GM18517 (cell line): ENCODE data around the gene KLK7.
"Not testable (repeated sequence)": the region's sequence is repeated elsewhere in the genome, so short reads cannot be mapped to it uniquely, and the experiment has no call there.

Source experiments
- ATAC-seq: cut with Tn5 transposase; IDR thresholded peaks from one replicate; pipeline ENCODE4 v1.9.1; 2021; ENCODE audit warnings: mild to moderate bottlenecking, moderate library complexity; ENCODE audit not compliant: unreplicated experiment

KLK7 gene

DNA sequence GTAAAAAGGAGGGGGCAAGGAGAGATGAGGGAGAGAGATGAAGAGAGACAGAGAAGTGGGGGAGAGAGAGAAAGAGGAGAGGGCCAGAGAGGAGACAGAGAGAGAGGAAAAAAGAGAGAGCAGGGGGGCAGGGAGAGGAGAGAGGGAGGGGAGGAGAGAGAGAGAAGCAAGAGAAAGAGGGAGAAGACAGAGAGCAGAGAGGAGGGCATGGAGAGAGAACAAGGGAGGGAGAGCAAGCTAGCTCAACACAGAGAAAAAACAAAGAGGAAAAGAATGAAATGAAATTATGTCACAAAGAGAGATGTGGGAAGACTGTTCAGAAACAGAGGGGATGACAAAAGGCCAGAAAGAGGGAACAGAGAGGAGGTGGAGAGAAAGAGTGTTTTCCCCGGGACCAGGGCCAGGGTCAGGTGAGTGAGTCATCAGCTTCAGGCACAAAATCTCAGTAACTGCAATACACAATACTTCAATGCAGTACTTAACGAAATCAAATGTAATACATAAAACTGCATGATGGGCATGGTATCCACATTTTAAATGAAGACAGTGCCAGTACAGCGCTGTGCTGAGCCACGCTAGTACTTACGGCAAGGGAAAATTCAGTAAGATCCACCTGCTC lies 4.8 kb downstream of the KLK7 start:
- ATAC-seq = no peak

DNA sequence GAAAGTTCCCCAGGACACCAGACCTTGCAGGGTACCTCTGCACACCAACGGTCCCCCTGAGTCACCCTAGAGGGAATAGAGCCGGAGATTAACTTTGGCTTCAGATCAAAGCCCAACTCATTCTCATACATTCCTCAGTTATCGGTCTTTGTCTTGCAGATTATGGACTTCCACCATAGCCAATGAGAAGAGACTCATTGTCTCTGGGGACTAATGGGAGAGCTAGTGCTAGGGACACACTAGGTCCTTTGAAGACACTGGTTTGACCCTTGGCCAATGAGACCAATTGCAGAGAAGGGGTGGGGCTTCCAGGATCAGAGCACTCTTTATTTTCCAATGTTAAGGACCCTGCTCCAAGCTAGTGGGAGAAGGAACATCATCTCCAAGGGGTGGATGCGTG lies 6.1 kb downstream of the KLK7 start:
- no peak for ATAC-seq

DNA sequence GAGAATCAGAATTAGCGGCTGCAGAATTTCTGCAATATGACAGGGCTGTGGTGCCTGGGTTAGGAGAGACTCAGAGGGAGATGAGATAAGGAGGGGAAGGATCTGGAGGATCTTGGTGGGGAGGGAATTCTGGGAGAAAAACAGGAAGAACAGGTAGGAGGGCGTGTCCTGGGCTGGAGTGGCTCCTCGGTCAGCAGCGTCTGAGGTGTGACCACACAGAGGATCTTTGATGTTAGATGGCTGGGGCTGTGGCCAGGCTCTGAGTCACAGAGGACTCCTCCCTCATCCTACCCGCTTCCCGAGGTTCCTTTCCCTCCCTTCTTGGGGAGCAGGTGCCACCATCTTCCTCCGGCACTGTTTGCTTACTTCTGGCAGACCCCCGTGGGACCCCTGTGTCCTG lies 8.0 kb downstream of the KLK7 start:
- ATAC-seq = no peak

- no peak for ATAC-seq
These were observed 8.8 kb downstream of the KLK7 start for GRCh38 chr19:50974702-50975556.

DNA sequence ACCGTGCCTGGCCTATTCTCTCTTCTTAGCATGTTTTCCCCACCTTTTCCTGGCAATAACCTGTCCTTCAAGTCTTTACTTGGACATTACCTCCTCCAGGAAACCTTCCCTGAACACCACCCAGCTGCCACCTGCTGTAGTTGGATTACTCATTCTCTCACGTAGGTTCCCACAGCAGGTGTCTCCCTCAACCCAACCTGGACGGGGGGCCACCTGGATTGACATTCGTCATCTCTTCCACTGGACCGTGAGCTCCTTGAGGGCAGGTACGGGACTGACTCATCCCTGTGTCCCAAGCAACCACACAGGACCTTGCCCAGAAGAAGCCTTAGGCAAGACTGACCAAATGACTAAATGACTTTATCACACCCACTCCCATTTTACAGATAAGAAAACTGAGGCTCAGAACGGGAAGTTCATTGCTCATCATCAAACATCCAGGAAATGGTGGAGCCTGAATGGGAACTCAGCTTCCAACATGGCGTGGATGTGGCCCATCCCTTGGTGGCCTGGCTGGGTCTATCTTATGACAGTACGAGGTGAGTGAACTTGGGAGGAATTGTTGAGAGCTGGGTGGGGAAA lies 10.8 kb downstream of the KLK7 start:
- ATAC-seq = no peak

DNA sequence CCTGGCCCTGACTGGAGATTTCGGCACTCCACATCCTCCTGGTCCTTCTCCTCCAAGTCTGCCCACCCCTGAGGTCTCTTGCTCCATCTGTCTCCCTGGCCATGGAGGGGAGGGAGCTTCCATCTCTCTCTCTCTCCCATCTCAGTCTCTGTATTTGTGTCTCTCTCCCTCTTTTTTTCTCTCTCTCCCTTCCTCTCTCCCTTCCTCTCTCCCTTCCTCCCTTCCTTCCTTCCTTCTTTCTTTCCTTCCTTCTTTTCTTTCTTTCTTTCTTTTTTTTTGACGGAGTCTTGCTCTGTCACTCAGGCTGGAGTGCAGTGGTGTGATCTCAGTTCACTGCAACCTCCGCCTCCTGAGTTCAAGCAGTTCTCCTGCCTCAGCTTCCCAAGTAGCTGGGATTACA lies 13.9 kb downstream of the KLK7 start:
- ATAC-seq = not testable (repeated sequence)

GRCh38 chr19:50969413-50969760 lies 14.3 kb downstream of the KLK7 start, which contains the start of gene KLK6:
Gene KLK6 (minus strand): TSS chr19:50969591. CDS start chr19:50968104, 1,487 bp downstream.
- no peak for ATAC-seq

GRCh38 chr19:50968716-50969412 lies 14.9 kb downstream of the KLK7 start:
- no peak for ATAC-seq

DNA sequence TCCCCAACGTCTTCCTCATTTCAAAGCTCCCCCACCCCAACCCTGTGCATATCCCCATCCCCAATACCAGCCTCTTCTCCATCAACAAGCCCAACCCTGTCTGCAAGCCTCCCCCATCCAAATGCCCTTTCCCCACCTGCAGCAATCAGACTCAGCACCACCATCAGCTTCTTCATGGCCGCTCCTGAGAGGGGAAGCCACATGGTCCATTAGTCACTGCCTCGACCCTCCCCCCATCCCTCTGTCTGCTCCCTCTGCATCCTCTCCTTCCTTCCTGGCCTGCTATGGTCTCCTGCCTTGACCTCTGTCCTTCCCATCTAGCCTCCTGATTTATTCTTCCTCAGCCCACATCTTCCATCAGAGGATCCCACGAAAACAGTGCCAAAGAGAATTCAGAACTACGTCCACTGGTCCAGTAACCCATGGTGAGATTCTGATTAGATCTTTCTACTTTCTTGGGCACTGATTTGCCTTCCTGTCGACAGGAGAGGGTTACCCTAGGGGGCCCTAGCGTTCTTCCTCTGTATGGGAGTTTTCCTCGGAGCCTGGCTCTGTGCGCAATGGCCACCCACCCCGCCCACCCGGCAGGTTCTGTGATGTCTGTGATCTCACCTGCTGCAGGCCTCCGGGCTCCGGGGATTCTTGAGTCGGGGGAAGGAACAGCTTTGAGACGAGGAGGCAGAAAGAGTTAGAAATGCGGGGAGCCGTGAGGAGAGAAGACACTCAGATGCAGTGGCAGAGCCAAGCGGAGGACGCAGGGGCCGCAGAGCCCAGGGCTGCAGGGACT lies 15.6 kb downstream of the KLK7 start:
- no peak for ATAC-seq

- no peak for ATAC-seq
These were observed 19.5 kb downstream of the KLK7 start for GRCh38 chr19:50964266-50964665.

- no peak for ATAC-seq
These were observed 20.3 kb downstream of the KLK7 start for GRCh38 chr19:50963381-50963780.

GRCh38 chr19:50962245-50962644 lies 21.5 kb downstream of the KLK7 start:
- no peak for ATAC-seq

DNA sequence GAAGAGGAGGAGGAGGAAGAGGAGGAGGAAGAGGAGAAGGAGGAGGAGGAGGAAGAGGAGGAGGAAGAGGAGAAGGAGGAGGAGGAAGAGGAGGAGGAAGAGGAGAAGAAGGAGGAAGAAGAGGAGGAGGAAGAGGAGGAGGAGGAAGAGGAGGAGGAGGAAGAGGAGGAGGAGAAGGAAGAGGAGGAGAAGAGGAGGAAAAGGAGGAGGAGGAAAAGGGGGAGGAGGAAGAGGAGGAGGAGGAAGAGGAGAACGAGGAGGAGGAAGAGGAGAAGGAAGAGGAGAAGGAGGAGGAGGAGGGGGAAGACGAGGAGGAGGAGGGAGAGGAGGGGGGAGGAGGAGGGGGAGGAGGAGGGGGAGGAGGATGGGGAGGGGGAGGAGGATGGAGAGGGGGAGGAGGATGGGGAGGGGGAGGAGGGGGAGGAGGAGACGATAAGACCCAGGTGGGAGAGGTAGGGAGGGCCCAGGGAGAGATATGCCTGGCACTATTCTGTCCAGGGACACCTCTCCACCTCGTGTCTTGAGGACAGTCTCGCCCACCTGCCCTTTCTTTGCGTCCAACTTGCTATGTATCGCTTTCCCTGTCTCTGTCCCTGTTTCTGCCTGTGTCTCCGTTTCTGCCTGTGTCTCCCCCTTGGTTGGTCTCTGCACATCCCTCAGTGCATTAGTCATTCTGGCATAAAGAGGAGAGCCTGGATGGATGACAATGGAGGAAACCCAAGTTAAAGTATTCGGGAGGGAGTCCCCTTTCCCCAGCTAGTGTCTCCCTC lies 23.8 kb downstream of the KLK7 start:
- ATAC-seq = no peak

DNA sequence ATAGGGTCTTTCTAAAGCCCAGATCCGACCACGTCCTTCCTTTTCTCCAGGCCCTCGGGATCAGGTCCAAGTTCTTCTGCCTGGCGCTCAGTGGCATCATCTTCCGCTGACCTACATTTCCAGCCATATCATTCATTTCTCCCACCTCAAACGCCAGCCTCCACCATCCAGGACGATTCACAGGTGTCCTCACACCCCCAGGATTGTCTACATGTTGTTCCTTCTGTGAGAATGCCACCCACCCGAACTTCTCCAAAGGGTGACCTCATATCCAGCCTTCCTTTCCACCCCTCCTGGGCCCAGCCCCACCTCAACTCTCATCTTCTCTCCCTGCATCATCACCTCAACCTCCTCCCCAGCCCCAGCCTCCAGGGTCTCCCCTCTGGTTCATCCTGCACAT lies 26.1 kb downstream of the KLK7 start:
- no peak for ATAC-seq

DNA sequence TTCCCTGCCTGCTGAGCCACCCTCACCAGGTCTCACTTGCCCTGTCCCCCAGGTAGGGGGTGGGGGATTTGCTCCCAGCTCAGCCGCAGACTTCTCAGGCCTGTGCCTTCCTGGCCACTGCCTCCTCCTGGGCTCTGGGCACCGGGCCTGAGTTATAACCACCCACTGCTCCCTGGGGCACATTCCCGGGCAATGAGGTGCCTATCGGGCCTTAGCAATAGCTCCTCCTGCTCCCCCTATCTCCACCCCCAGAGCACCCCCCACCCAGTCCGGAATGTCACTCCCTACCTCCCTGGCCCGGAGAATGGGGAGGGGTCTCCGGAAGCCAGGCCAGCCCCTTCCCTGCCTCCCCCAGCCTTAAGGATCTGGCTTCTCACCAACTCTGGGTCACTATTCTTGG lies 30.8 kb downstream of the KLK7 start, which contains the start of gene KLK5:
KLK5 (minus strand) TSS at position 129 of the 400 bp plus-strand sequence. CDS start 381 bp downstream, outside the sequence.
- no peak for ATAC-seq

DNA sequence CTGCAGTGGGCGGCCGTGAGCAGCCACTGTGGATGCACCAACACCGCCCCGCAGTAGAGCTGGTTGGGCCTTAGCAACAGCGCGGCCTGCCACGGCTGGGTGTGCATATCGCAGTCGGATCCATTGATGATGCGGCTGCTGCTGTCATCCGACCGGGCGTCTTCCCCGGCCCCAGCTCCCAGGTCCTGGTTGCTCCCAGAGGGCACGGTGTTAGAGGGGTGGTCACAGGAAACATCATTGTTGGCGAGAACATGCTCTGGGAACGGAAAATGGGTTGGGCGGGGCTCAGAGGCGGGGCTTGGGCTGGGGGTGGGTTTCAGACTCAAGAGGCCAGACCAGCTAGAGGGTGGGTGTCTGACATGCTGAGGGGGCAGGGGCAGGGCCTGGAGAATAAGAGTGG lies 33.9 kb downstream of the KLK7 start:
- no peak for ATAC-seq

- no peak for ATAC-seq
These were observed 36.6 kb downstream of the KLK7 start for GRCh38 chr19:50947123-50947522.

DNA sequence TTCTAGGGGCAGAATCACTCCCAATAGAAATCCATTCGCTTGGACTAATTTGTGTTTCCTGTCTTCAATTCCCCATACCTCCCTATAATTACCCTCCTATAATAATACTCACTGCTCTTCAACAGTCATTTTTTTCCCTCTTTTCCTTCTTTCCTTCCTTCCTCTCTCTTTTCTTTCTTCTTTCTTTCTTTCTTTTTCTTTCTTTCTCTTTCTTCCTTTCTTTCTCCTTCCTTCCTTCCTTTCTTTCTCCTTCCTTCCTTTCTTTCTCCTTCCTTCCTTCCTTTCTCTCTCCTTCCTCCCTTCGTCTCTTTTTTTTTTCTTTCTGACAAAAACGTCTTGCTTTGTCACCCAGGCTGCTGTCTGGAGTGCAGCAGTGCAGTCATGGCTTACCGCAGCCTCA lies 38.9 kb downstream of the KLK7 start:
- no peak for ATAC-seq

DNA sequence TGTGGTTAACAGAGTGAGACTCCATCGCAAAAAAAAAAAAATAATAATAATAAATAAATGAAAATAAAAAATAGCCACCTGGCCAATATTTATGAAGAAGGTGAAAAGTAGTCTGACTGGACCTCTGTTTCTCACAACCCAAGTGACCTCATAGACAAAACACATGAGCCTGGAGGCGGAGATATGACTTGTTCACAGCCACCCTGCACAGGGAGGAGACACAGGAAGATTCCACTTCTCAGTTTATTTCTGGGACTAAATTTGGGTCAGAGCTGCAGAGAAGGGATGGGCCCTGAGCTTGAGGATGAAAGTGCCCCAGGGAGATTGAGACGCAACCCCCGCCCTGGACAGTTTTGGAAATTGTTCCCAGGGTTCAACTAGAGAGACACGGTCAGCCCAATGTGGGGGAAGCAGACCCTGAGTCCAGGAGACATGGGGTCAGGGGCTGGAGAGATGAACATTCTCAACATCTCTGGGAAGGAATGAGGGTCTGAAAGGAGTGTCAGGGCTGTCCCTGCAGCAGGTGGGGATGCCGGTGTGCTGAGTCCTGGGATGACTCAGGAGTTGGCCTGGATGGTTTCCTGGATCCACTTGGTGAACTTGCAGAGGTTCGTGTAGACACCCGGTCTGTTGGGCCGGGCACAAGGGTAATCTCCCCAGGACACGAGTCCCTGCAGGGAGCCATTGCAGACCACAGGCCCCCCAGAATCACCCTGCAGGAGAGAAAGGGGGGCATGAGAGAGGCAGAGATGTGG lies 40.5 kb downstream of the KLK7 start:
- ATAC-seq = no peak
